OCI-LY3 (cell line): ENCODE data around the gene AGAP1.

ENCODE experiments used
- H2AFZ ChIP-seq: fragments of 200-600, 300-600 bp; shearing (Covaris generic); 2 replicates; pipeline ENCODE4 v1.6.0; 2014; ENCODE audit warnings: antibody characterized with exemption, low read depth, low read length
- H3K27ac ChIP-seq: fragments of 200-600, 300-600 bp; sonication (generic); 2 replicates; pipeline ENCODE4 v1.5.1; 2014; ENCODE audit warnings: mild to moderate bottlenecking, low read length, moderate library complexity, mixed read lengths
- H3K27me3 ChIP-seq: fragments of 200-600, 300-600 bp; sonication (generic); 2 replicates; pipeline ENCODE4 v1.6.1; 2014; ENCODE audit warnings: low read depth, low read length, mixed read lengths
- H3K36me3 ChIP-seq: fragments of 200-600, 300-600 bp; sonication (generic); replicated peaks from 2 replicates; pipeline ENCODE3; 2014; ENCODE audit warnings: low read depth, low read length, mixed read lengths
- H3K4me1 ChIP-seq: fragments of 300-600, 200-600 bp; sonication (generic); 2 replicates; pipeline ENCODE4 v1.6.1; 2014; ENCODE audit warnings: low read length, mixed read lengths
- H3K4me2 ChIP-seq: fragments of 200-600, 300-600 bp; sonication (generic); 2 replicates; pipeline ENCODE4 v1.6.1; 2014; ENCODE audit warnings: low read length, mixed read lengths
- H3K4me3 ChIP-seq: fragments of 300-600, 200-600 bp; sonication (generic); 2 replicates; pipeline ENCODE4 v1.5.1; 2014; ENCODE audit warnings: antibody characterized with exemption, mild to moderate bottlenecking, low read length, moderate library complexity
- H3K79me2 ChIP-seq: fragments of 300-600, 200-600 bp; shearing (Covaris generic); 2 replicates; pipeline ENCODE4 v1.6.1; 2014; ENCODE audit warnings: mild to moderate bottlenecking, low read length, mixed read lengths
- H3K9ac ChIP-seq: fragments of 300-600, 200-600 bp; shearing (Covaris generic); 2 replicates; pipeline ENCODE4 v1.6.0; 2014; ENCODE audit warnings: mild to moderate bottlenecking, low read length, moderate library complexity
- H3K9me3 ChIP-seq: fragments of 200-600, 300-600 bp; shearing (Covaris generic); 2 replicates; pipeline ENCODE4 v1.6.1; 2014; ENCODE audit warnings: low read length, mixed read lengths; ENCODE audit not compliant: insufficient read depth
- H4K20me1 ChIP-seq: fragments of 200-600, 300-600 bp; sonication (generic); 2 replicates; pipeline ENCODE4 v1.6.1; 2016; ENCODE audit warnings: low read length, mixed read lengths; ENCODE audit not compliant: insufficient read depth
- EZH2phosphoT487 ChIP-seq: fragments of 200-600 bp; shearing (Covaris generic); IDR thresholded peaks from 2 replicates; pipeline ENCODE4 v1.6.1; 2018; ENCODE audit warnings: antibody characterized with exemption, mixed run types, low read depth
- TF ChIP-seq, protein P1 (sequence below): fragments of 200-600, 300-600 bp; sonication (generic); IDR thresholded peaks from 2 replicates; pipeline ENCODE4 v1.5.1; 2014; ENCODE audit warnings: antibody characterized with exemption, low read length, low read depth

AGAP1 gene

DNA sequence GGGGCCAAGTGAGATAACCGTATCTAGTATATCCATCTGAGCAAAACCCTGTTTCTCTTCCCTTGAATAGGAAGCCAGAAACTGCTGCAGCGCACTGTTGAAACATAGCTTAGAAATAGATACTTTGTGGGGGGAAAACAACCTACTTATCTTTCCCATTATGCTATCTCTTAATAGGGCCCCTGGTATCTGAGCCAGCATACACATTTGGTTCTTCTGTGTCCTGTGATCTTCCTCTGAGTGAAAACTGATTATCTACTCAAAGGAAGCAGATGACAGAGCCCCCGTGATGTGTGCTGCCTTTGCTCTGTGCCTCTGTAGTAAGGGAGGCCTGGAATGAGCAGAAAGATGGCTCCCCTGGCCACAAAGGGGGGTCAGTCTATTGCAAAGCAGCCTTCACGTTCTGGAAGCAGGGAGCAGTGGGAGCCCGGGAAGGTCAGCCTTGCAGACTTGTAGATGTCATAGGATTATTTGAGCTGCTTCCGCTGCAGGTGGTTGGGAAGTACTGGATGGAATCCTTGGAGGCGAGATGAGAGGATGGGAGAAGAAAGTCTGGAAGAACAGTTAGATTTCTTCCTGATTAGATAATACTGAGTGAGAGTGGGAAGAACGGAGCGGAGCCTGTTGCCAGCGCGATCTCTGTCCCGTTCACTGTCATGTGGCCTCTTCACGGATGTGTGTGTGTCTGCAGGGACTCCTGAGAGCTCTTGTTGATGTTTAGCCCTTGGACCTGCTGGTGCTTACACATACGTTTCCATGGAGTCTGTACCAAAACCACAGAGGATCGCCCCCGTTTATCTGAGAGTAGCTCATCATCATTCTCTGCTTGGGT, 150.1 kb downstream of the AGAP1 start:
- TF ChIP-seq EZH2phosphoT487: no peak
- TF ChIP-seq, protein P1, sequence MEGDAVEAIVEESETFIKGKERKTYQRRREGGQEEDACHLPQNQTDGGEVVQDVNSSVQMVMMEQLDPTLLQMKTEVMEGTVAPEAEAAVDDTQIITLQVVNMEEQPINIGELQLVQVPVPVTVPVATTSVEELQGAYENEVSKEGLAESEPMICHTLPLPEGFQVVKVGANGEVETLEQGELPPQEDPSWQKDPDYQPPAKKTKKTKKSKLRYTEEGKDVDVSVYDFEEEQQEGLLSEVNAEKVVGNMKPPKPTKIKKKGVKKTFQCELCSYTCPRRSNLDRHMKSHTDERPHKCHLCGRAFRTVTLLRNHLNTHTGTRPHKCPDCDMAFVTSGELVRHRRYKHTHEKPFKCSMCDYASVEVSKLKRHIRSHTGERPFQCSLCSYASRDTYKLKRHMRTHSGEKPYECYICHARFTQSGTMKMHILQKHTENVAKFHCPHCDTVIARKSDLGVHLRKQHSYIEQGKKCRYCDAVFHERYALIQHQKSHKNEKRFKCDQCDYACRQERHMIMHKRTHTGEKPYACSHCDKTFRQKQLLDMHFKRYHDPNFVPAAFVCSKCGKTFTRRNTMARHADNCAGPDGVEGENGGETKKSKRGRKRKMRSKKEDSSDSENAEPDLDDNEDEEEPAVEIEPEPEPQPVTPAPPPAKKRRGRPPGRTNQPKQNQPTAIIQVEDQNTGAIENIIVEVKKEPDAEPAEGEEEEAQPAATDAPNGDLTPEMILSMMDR: no peak
- Histone ChIP-seq H4K20me1 (no peaks in the 10 kb centered on the region), H2AFZ (no peak overlapping the region), H3K4me3 (no peak overlapping the region), H3K36me3 (no peaks in the 10 kb centered on the region), H3K27me3 (no peaks in the 10 kb centered on the region), H3K27ac (no peak overlapping the region), H3K4me1 (no peaks in the 10 kb centered on the region), H3K79me2 (no peaks in the 10 kb centered on the region), H3K9me3 (no peaks in the 10 kb centered on the region), H3K4me2 (no peak overlapping the region), H3K9ac (no peak overlapping the region)

DNA sequence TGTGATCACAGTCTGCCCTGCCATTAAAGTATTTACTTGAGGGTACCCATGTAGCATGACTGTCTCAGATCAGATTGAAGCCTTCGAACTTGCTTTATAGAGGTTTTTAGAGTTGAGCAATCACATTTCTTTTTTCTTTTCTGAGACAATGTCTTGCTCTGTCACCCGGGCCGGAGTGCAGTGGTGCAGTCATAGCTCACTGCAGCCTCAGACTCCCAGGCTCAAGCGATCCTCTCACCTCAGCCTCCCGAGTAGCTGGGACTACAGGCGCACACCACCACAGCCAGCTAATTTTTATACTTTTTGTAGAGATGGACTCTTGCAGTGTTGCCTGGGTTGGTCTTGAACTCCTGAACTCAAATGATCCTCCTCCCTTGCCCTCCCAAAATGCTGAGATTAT, 153.4 kb downstream of the AGAP1 start:
- H2AFZ ChIP-seq: no peak overlapping the region
- no peaks in the 10 kb centered on the region for H3K36me3 ChIP-seq
- H3K4me2 ChIP-seq: no peak overlapping the region
- H4K20me1 ChIP-seq: no peaks in the 10 kb centered on the region
- H3K9ac ChIP-seq: no peak overlapping the region
- H3K4me3 ChIP-seq: no peak overlapping the region
- H3K9me3 ChIP-seq: no peaks in the 10 kb centered on the region
- TF ChIP-seq EZH2phosphoT487: no peak
- TF ChIP-seq, protein P1: no peak
- H3K79me2 ChIP-seq: no peaks in the 10 kb centered on the region
- no peaks in the 10 kb centered on the region for H3K27me3 ChIP-seq
- H3K27ac ChIP-seq: no peak overlapping the region
- H3K4me1 ChIP-seq: no peaks in the 10 kb centered on the region

DNA sequence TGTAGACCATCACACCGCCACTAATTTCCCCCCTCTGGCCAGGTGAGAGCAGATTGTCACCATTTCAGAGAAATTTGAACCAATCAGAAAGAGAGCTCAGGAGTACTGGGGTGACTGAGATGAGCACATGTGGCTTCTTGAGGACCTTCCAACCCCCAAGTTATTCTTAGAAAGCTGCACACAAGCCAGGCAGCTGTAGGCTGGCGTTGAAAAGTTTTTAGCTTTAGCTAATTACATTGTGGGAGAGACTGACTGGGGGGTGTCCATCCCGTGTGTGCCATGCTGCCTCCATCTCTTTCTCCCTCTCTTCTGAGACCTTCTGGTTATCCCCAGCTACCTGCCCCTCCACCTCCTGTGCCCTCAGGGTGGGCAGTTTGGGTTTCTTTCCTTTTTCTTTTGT, 154.0 kb downstream of the AGAP1 start:
- H3K27ac ChIP-seq: no peak overlapping the region
- H3K9ac ChIP-seq: no peak overlapping the region

DNA sequence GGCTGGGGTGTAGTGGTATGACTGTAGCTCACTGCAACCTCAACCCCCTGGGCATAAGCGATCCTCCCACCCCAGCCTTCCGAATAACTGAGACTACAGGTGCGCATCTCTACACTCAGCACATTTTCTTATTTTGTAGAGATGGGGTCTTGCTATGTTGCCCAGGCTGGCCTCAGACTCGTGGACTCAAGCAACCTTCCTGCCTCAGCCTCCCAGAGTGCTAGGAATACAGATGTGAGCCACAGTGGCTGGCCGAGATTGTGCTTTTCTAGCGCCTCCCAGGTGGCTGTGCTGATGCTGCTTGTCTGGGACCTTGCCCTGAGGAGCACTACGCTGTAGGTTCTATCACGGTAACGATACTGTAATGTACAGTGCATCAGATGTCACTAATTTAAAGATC, 155.6 kb downstream of the AGAP1 start:
- no peak for TF ChIP-seq EZH2phosphoT487
- TF ChIP-seq, protein P1: no peak
- Histone ChIP-seq H2AFZ (no peak overlapping the region), H3K9ac (no peak overlapping the region), H3K36me3 (no peaks in the 10 kb centered on the region), H3K4me3 (no peak overlapping the region), H3K4me2 (no peak overlapping the region), H3K79me2 (no peaks in the 10 kb centered on the region), H3K27me3 (no peaks in the 10 kb centered on the region), H3K27ac (no peak overlapping the region), H3K9me3 (no peaks in the 10 kb centered on the region), H3K4me1 (no peaks in the 10 kb centered on the region), H4K20me1 (no peaks in the 10 kb centered on the region)

More for the DNA sequence above, 154.0 kb downstream of the AGAP1 start:
- TF ChIP-seq, protein P1: no peak
- TF ChIP-seq EZH2phosphoT487: no peak
- Histone ChIP-seq H3K4me2 (no peak overlapping the region), H3K36me3 (no peaks in the 10 kb centered on the region), H2AFZ (no peak overlapping the region), H3K4me1 (no peaks in the 10 kb centered on the region), H4K20me1 (no peaks in the 10 kb centered on the region), H3K79me2 (no peaks in the 10 kb centered on the region), H3K4me3 (no peak overlapping the region), H3K9me3 (no peaks in the 10 kb centered on the region), H3K27me3 (no peaks in the 10 kb centered on the region)
